Measurements from ENCODE around the gene PPEF2.

The PPEF2 gene

GRCh38 chr4:75831856-75832405 lies 70.3 kb downstream of the PPEF2 start:
- DNase-seq (ENCODE audit: low spot score) = peak; percentile 14

- no peak for DNase-seq (ENCODE audit: low spot score)
Observed at GRCh38 chr4:75830906-75831305, 71.3 kb downstream of the PPEF2 start.

- DNase-seq (ENCODE audit: low spot score) = no peak
Observed at GRCh38 chr4:75823812-75824211, 78.4 kb downstream of the PPEF2 start.

- no peak for DNase-seq (ENCODE audit: low spot score)
Observed at GRCh38 chr4:75822416-75822815, 79.8 kb downstream of the PPEF2 start.

- no peak for DNase-seq (ENCODE audit: low spot score)
Observed at GRCh38 chr4:75821966-75822365, 80.3 kb downstream of the PPEF2 start.

- no peak for DNase-seq (ENCODE audit: low spot score)
Observed at GRCh38 chr4:75821216-75821615, 81.0 kb downstream of the PPEF2 start.

- no peak for DNase-seq (ENCODE audit: low spot score)
Observed at GRCh38 chr4:75820676-75821075, 81.6 kb downstream of the PPEF2 start.

- no peak for DNase-seq (ENCODE audit: low spot score)
Observed at GRCh38 chr4:75820197-75820596, 82.1 kb downstream of the PPEF2 start.

- no peak for DNase-seq (ENCODE audit: low spot score)
Observed at GRCh38 chr4:75819121-75819520, 83.1 kb downstream of the PPEF2 start.

GRCh38 chr4:75817901-75818300 lies 84.4 kb downstream of the PPEF2 start:
- no peak for DNase-seq (ENCODE audit: low spot score)
